ENCODE data around the gene CARD9.
A peak's percentile ranks its signal among the peaks of the same experiment; 100 is the strongest.

CARD9 gene

GRCh38 chr9:136330406-136330990, 43.0 kb downstream of the CARD9 start:
- Histone ChIP-seq H3K9me3 (ENCODE audit: control insufficient read depth, insufficient read depth, low read depth, low read length) (no peaks in the 10 kb centered on the region), H3K36me3 (ENCODE audit: control insufficient read depth in 2 of 2, insufficient read depth in 1 of 2, low read length in 2 of 2) (peaks cover 0 to 18% of the 10 kb centered on the region in 2 experiments; a peak in 1 of 3 replicates), H3K27ac (ENCODE audit: extremely low read depth, low read depth, low read length) (no peak overlapping the region), H3K4me1 (ENCODE audit: control insufficient read depth, insufficient read depth, low read length) (peaks cover 8% of the 10 kb centered on the region), H3K4me3 (ENCODE audit: low read depth, low read length) (no peak overlapping the region)
- CTCF ChIA-PET, result interaction anchor here (1.1 to 2.9 kb wide), 2 partner anchors 10 to 18 kb away, joined by 3 to 23 read pairs; no protein-coding TSS in a partner anchor
- POLR2A ChIA-PET, result interaction anchor here (0.8 kb wide), 1 partner anchor 61 kb away, joined by 4 read pairs; no protein-coding TSS in a partner anchor
- TF ChIP-seq ZNF148 (tag by site-specific recombination; IDR thresholded peaks at IDR 0.05; ENCODE audit: borderline replicate concordance), result no peak
- no peak for TF ChIP-seq MYNN (tag by site-specific recombination; IDR thresholded peaks at IDR 0.05; ENCODE audit: borderline replicate concordance)
- no peak for TF ChIP-seq ZNF670 (tag by site-specific recombination; IDR thresholded peaks at IDR 0.05; ENCODE audit: low read depth)
- TF ChIP-seq ZNF133 (tag by site-specific recombination; IDR thresholded peaks at IDR 0.05), result no peak
- no peak for TF ChIP-seq SALL2 (tag by site-specific recombination; IDR thresholded peaks at IDR 0.05; ENCODE audit: borderline replicate concordance)
- no peak for TF ChIP-seq MEIS1 (CRISPR knock-in tag; IDR thresholded peaks at IDR 0.05; ENCODE audit: borderline replicate concordance)
- TF ChIP-seq, protein P1, sequence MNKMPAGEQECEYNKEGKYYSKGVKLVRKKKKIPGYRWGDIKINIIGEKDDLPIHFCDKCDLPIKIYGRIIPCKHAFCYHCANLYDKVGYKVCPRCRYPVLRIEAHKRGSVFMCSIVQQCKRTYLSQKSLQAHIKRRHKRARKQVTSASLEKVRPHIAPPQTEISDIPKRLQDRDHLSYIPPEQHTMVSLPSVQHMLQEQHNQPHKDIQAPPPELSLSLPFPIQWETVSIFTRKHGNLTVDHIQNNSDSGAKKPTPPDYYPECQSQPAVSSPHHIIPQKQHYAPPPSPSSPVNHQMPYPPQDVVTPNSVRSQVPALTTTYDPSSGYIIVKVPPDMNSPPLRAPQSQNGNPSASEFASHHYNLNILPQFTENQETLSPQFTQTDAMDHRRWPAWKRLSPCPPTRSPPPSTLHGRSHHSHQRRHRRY (tag by site-specific recombination; IDR thresholded peaks at IDR 0.05), result no peak
- TF ChIP-seq KLF7 (tag by site-specific recombination; IDR thresholded peaks at IDR 0.05; ENCODE audit: borderline replicate concordance), result no peak
- TF ChIP-seq, protein P2, sequence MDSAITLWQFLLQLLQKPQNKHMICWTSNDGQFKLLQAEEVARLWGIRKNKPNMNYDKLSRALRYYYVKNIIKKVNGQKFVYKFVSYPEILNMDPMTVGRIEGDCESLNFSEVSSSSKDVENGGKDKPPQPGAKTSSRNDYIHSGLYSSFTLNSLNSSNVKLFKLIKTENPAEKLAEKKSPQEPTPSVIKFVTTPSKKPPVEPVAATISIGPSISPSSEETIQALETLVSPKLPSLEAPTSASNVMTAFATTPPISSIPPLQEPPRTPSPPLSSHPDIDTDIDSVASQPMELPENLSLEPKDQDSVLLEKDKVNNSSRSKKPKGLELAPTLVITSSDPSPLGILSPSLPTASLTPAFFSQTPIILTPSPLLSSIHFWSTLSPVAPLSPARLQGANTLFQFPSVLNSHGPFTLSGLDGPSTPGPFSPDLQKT (IDR thresholded peaks at IDR 0.05; ENCODE audit: borderline replicate concordance, low read depth, low read length), result no peak
- TF ChIP-seq ZNF621 (tag by site-specific recombination; IDR thresholded peaks at IDR 0.05), result no peak
- TF ChIP-seq ZNF423 (tag by site-specific recombination; IDR thresholded peaks at IDR 0.05), result no peak
- TF ChIP-seq, protein P3, sequence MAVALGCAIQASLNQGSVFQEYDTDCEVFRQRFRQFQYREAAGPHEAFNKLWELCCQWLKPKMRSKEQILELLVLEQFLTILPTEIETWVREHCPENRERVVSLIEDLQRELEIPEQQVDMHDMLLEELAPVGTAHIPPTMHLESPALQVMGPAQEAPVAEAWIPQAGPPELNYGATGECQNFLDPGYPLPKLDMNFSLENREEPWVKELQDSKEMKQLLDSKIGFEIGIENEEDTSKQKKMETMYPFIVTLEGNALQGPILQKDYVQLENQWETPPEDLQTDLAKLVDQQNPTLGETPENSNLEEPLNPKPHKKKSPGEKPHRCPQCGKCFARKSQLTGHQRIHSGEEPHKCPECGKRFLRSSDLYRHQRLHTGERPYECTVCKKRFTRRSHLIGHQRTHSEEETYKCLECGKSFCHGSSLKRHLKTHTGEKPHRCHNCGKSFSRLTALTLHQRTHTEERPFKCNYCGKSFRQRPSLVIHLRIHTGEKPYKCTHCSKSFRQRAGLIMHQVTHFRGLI (tag by site-specific recombination; IDR thresholded peaks at IDR 0.05), result no peak
- TF ChIP-seq IKZF3 (tag by site-specific recombination; IDR thresholded peaks at IDR 0.05), result no peak
- no peak for TF ChIP-seq ZNF707 (tag by site-specific recombination; IDR thresholded peaks at IDR 0.05)

GRCh38 chr9:136329636-136330405, 43.6 kb downstream of the CARD9 start:
- peak; percentile 45; the same call in 1 of the 2 replicates for TF ChIP-seq GLIS1 (tag by site-specific recombination; IDR thresholded peaks at IDR 0.05)
- TF ChIP-seq KLF9 (tag by site-specific recombination; IDR thresholded peaks at IDR 0.05; ENCODE audit: low read depth), result no peak
- 0 out of 2 replicates have a peak, but pooled peaks have one; percentile 11 for TF ChIP-seq BCL11B (tag by site-specific recombination; IDR thresholded peaks at IDR 0.05; ENCODE audit: low read depth)
- peak; percentile 44; the same call in 1 of the 2 replicates for TF ChIP-seq GLIS2 (tag by site-specific recombination; IDR thresholded peaks at IDR 0.05)
- TF ChIP-seq ZNF16 (tag by site-specific recombination; IDR thresholded peaks at IDR 0.05; ENCODE audit: low read depth), result no peak
- no peak overlapping the region for H3K27ac ChIP-seq (ENCODE audit: extremely low read depth, low read depth, low read length)
- POLR2A ChIA-PET, result interaction anchor here (0.7 to 2.0 kb wide), 3 partner anchors 16 to 62 kb away, joined by 4 to 6 read pairs (median 4); no protein-coding TSS in a partner anchor
- no peak overlapping the region for H3K4me3 ChIP-seq (ENCODE audit: low read depth, low read length)
- CTCF ChIA-PET, result interaction anchor here (0.6 to 2.9 kb wide), 5 partner anchors 10 to 160 kb away, joined by 3 to 23 read pairs (median 3); no protein-coding TSS in a partner anchor
- H3K4me1 ChIP-seq (ENCODE audit: control insufficient read depth, insufficient read depth, low read length), result peaks cover 8% of the 10 kb centered on the region
- no peaks in the 10 kb centered on the region for H3K9me3 ChIP-seq (ENCODE audit: control insufficient read depth, insufficient read depth, low read depth, low read length)
- H3K36me3 ChIP-seq (ENCODE audit: control insufficient read depth in 2 of 2, insufficient read depth in 1 of 2, low read length in 2 of 2), result peaks cover 0 to 17% of the 10 kb centered on the region in 2 experiments; a peak in 1 of 3 replicates

All from HEK293 (cell line).